Measurements from ENCODE around the gene ZNF385C. TPM values are rescaled to one million over a fixed set of nuclear protein-coding genes. Genes with fewer than 3 reads are reported as not detected.

Gene ZNF385C
- total RNA-seq, 1 experiment from 2014 or later: 2.8 TPM

DNA sequence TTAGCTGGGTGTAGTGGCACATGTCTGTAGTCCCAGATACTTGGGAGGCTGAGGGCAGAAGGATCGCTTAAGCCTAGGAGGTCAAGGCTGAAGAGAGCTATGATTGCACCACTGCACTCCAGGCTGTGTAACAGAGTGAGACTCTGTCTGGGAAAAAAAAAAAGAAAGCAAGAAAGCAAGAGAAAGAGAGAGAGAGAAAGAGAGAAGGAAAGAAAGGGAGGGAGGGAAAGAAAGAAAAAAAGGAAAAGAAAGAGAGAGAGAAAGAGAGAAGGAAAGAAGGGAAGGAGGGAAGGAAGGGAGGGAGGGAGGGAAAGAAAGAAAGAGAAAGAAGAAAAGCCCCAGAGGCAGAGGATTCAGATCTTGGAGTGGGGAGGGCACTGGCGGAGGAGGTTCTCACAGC lies 7.7 kb upstream of the ZNF385C start:
- no CpG with 5 or more reads among the region's 2 CpGs for WGBS (ENCODE audit: extremely low coverage, insufficient read length, low lambda C conversion rate)
- H3K4me3 Mint-ChIP-seq: peak overlapping the region in 1 of 2 experiments; percentile 26; a peak in 1 of 5 replicates
- no peaks in the 10 kb centered on the region for H3K27me3 ChIP-seq (ENCODE audit: insufficient read depth, low read length)
- H3K4me1 Mint-ChIP-seq: peaks cover 23 to 24% of the 10 kb centered on the region in 2 experiments
- no peaks in the 10 kb centered on the region for H3K9me3 Mint-ChIP-seq
- no peaks in the 10 kb centered on the region for H3K36me3 Mint-ChIP-seq (ENCODE audit: insufficient read depth in 1 of 3, low read depth in 3 of 3)
- H3K18ac ChIP-seq (ENCODE audit: insufficient read length, low read depth, low read length): no peak overlapping the region
- H2BK5ac ChIP-seq (ENCODE audit: insufficient read length, low read length): no peak overlapping the region
- H3K9ac ChIP-seq (ENCODE audit: extremely low read depth, insufficient read length, low read length): no peak overlapping the region
- H3K79me2 ChIP-seq (ENCODE audit: insufficient read depth, low read length): no peaks in the 10 kb centered on the region
- H3K27ac ChIP-seq (ENCODE audit: insufficient read length, low read depth, low read length): no peak overlapping the region
- H3K56ac ChIP-seq (ENCODE audit: insufficient read length, low read depth, low read length): no peak overlapping the region
- peaks cover 4% of the 10 kb centered on the region; the same call in 1 of the 2 replicates for H3K4me1 ChIP-seq (ENCODE audit: insufficient read depth, low read length)
- no peak overlapping the region for H3K23ac ChIP-seq (ENCODE audit: insufficient read length, low read depth, low read length)
- no peaks in the 10 kb centered on the region for H3K23me2 ChIP-seq (ENCODE audit: insufficient read length, low read depth, low read length, poor library complexity, severe bottlenecking)
- no peaks in the 10 kb centered on the region for H3K79me1 ChIP-seq (ENCODE audit: insufficient read depth, low read depth, low read length, poor library complexity, severe bottlenecking)
- H3K27ac Mint-ChIP-seq: no peak overlapping the region
- no peak overlapping the region for H3K14ac ChIP-seq (ENCODE audit: insufficient read depth, low read length)
- TF ChIP-seq, protein P1, sequence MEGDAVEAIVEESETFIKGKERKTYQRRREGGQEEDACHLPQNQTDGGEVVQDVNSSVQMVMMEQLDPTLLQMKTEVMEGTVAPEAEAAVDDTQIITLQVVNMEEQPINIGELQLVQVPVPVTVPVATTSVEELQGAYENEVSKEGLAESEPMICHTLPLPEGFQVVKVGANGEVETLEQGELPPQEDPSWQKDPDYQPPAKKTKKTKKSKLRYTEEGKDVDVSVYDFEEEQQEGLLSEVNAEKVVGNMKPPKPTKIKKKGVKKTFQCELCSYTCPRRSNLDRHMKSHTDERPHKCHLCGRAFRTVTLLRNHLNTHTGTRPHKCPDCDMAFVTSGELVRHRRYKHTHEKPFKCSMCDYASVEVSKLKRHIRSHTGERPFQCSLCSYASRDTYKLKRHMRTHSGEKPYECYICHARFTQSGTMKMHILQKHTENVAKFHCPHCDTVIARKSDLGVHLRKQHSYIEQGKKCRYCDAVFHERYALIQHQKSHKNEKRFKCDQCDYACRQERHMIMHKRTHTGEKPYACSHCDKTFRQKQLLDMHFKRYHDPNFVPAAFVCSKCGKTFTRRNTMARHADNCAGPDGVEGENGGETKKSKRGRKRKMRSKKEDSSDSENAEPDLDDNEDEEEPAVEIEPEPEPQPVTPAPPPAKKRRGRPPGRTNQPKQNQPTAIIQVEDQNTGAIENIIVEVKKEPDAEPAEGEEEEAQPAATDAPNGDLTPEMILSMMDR (conservative IDR thresholded peaks at IDR 0.05): no peak
- no peak overlapping the region for H2BK12ac ChIP-seq (ENCODE audit: insufficient read length, low read depth, low read length)
- no peak overlapping the region for H4K91ac ChIP-seq (ENCODE audit: insufficient read length, low read depth, low read length)
- H3K27me3 Mint-ChIP-seq (ENCODE audit: low read depth): peaks cover 9% of the 10 kb centered on the region
- no peak overlapping the region for H3T11ph ChIP-seq (ENCODE audit: low read length)
- no peak overlapping the region for H4K8ac ChIP-seq (replicated peaks; ENCODE audit: insufficient read length, low read depth, low read length)
- H4K5ac ChIP-seq (ENCODE audit: insufficient read length, low read depth, low read length): no peak overlapping the region
- H2BK20ac ChIP-seq (ENCODE audit: low read depth, low read length, poor library complexity, severe bottlenecking): no peak overlapping the region
- H2BK15ac ChIP-seq (ENCODE audit: low read depth, low read length): no peak overlapping the region
- H3K9me3 ChIP-seq (ENCODE audit: control insufficient read depth, low read depth, low read length): no peaks in the 10 kb centered on the region
- H2AFZ ChIP-seq (ENCODE audit: low read length): no peak overlapping the region
- H2AK5ac ChIP-seq (ENCODE audit: insufficient read length, low read length): no peak overlapping the region
- DNase-seq: no peak
- H4K20me1 ChIP-seq (ENCODE audit: control insufficient read depth, insufficient read depth, insufficient read length): no peaks in the 10 kb centered on the region
- no peak overlapping the region for H2BK120ac ChIP-seq (ENCODE audit: low read depth, low read length, poor library complexity, severe bottlenecking)
- H3K4me2 ChIP-seq (ENCODE audit: insufficient read depth, insufficient read length, low read length): no peak overlapping the region
- no peak overlapping the region for H3K4ac ChIP-seq (ENCODE audit: low read depth, low read length)

Data from H9 (cell line).